ENCODE measurements around the gene MGAT4C. TPM values are rescaled to one million over a fixed set of nuclear protein-coding genes. Genes with fewer than 3 reads are reported as not detected.
A peak's percentile ranks its signal among the peaks of the same experiment; 100 is the strongest.

MGAT4C gene
- total RNA-seq, 1 experiment from 2014 or later: not detected

GRCh38 chr12:86275356-86275755, 19.2 kb upstream of the MGAT4C start:
- no peaks in the 10 kb centered on the region for H3K27me3 ChIP-seq (ENCODE audit: insufficient read depth, low read depth)
- no TSS peak for BruUV-seq (replicated peaks)
- H3K4me1 ChIP-seq (replicated peaks; ENCODE audit: insufficient read depth): no peaks in the 10 kb centered on the region
- H3K79me2 ChIP-seq (ENCODE audit: low read depth): no peaks in the 10 kb centered on the region
- H3K36me3 ChIP-seq (ENCODE audit: low read depth): no peaks in the 10 kb centered on the region
- H2AFZ ChIP-seq: 0 out of 2 replicates have a peak overlapping the region, but pooled peaks have one; percentile 6
- POLR2A ChIA-PET (ENCODE audit: unreplicated experiment): no interaction called here
- H3K4me2 ChIP-seq: no peak overlapping the region
- H3K9me3 ChIP-seq (ENCODE audit: insufficient read depth, low read depth): no peaks in the 10 kb centered on the region; the same call in 1 of the 2 replicates
- H3K4me3 ChIP-seq: no peak overlapping the region
- TF ChIP-seq EZH2 (IDR thresholded peaks at IDR 0.05; ENCODE audit: low read depth): no peak
- TF ChIP-seq CTCF (conservative IDR thresholded peaks at IDR 0.05): no peak
- no peak for DNase-seq
- CTCF ChIA-PET: no interaction called here
- H4K20me1 ChIP-seq (ENCODE audit: insufficient read depth): no peaks in the 10 kb centered on the region
- no peaks in the 10 kb centered on the region for H3F3A ChIP-seq (ENCODE audit: insufficient read depth, low read depth)
- intact Hi-C loops (cut with micrococcal nuclease; ENCODE audit: unreplicated experiment): no loop called here
- peaks cover 4% of the 10 kb centered on the region; the same call in 1 of the 2 replicates for H3K9me2 ChIP-seq (ENCODE audit: insufficient read depth)
- no peak overlapping the region for H3K27ac ChIP-seq

DNA sequence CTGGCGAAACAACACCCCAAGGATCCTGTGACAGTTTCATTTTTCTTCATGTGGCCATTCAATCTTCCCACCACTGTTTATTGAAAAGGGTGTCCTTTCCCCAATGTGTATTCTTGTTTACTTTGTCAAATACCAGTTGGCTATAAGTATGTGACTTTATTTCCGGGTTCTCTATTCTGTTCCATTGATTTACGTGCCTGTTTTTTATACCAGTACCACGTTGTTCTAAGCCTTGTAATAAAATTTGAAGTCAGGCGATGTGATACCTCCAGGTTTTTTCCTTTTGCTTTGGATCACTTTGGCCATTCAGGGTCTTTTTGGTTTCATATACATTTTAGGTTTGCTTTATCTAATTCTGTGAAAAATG, 9.1 kb upstream of the MGAT4C start:
- Histone ChIP-seq H4K20me1 (ENCODE audit: insufficient read depth) (no peaks in the 10 kb centered on the region), H3K9me2 (ENCODE audit: insufficient read depth) (peaks cover 5% of the 10 kb centered on the region; the same call in 1 of the 2 replicates), H3K27me3 (ENCODE audit: insufficient read depth, low read depth) (no peaks in the 10 kb centered on the region), H3F3A (ENCODE audit: insufficient read depth, low read depth) (no peaks in the 10 kb centered on the region), H3K27ac (peak overlapping the region; percentile 57), H3K79me2 (ENCODE audit: low read depth) (no peaks in the 10 kb centered on the region), H3K4me1 (replicated peaks; ENCODE audit: insufficient read depth) (peaks cover 7% of the 10 kb centered on the region; the same call in 1 of the 2 replicates), H3K9me3 (ENCODE audit: insufficient read depth, low read depth) (no peaks in the 10 kb centered on the region; the same call in 1 of the 2 replicates), H3K4me3 (peak overlapping the region; percentile 84; the same call in 1 of the 2 replicates), H3K36me3 (ENCODE audit: low read depth) (no peaks in the 10 kb centered on the region), H2AFZ (peak overlapping the region; percentile 97), H3K4me2 (peak overlapping the region; percentile 94)
- ChIA-PET POLR2A (ENCODE audit: unreplicated experiment) (no interaction called here), CTCF (no interaction called here)
- DNase-seq: no peak
- intact Hi-C loops (cut with micrococcal nuclease; ENCODE audit: unreplicated experiment): loop anchor here (5.0 to 10.0 kb wide), 3 partner anchors 301 to 1772 kb away; a partner anchor contains a TSS
- no TSS peak for BruUV-seq (replicated peaks)
- no peak for TF ChIP-seq EZH2 (IDR thresholded peaks at IDR 0.05; ENCODE audit: low read depth)
- TF ChIP-seq CTCF (conservative IDR thresholded peaks at IDR 0.05): no peak

GRCh38 chr12:86264451-86265328, 8.5 kb upstream of the MGAT4C start:
- Histone ChIP-seq H3K27ac (peak overlapping the region; percentile 57), H4K20me1 (ENCODE audit: insufficient read depth) (no peaks in the 10 kb centered on the region), H3K9me2 (ENCODE audit: insufficient read depth) (peaks cover 5% of the 10 kb centered on the region; the same call in 1 of the 2 replicates), H3F3A (ENCODE audit: insufficient read depth, low read depth) (no peaks in the 10 kb centered on the region), H3K36me3 (ENCODE audit: low read depth) (no peaks in the 10 kb centered on the region), H3K27me3 (ENCODE audit: insufficient read depth, low read depth) (no peaks in the 10 kb centered on the region), H3K4me1 (replicated peaks; ENCODE audit: insufficient read depth) (peaks cover 7% of the 10 kb centered on the region; the same call in 1 of the 2 replicates), H2AFZ (peak overlapping the region; percentile 97), H3K4me3 (peak overlapping the region; percentile 84), H3K4me2 (peak overlapping the region; percentile 94), H3K9me3 (ENCODE audit: insufficient read depth, low read depth) (no peaks in the 10 kb centered on the region; the same call in 1 of the 2 replicates), H3K79me2 (ENCODE audit: low read depth) (no peaks in the 10 kb centered on the region)
- TF ChIP-seq EZH2 (IDR thresholded peaks at IDR 0.05; ENCODE audit: low read depth): no peak
- TF ChIP-seq CTCF (conservative IDR thresholded peaks at IDR 0.05): no peak
- no TSS peak for BruUV-seq (replicated peaks)
- intact Hi-C loops (cut with micrococcal nuclease; ENCODE audit: unreplicated experiment): loop anchor here (5.0 to 10.0 kb wide), 3 partner anchors 300 to 1773 kb away; a partner anchor contains a TSS
- POLR2A ChIA-PET (ENCODE audit: unreplicated experiment): interaction anchor here (0.6 kb wide), 1 partner anchor 962 kb away, joined by 3 read pairs; no protein-coding TSS in a partner anchor
- DNase-seq: peak; percentile 70 to 78
- CTCF ChIA-PET: no interaction called here

All from PC-9 (cell line).